Cardiac muscle cell (in vitro differentiated cells and primary cell): ENCODE measurements around the gene KLF16. TPM values are rescaled to one million over a fixed set of nuclear protein-coding genes. Genes with fewer than 3 reads are reported as not detected.

ENCODE experiments used
- DNase-seq, 2 donors: peaks; one replicate each; pipeline versions ENCODE4 v3.0.0 to v3.0.0-alpha.2; 2010 to 2017; ENCODE audit warnings: low read depth in 1 of 2, low spot score in 1 of 2
- H3K27ac ChIP-seq: fragments of 200-600 bp; sonication (generic); 2 replicates; pipeline ENCODE4 v1.5.1; 2016
- H3K27me3 ChIP-seq: fragments of 200-600 bp; sonication (generic); 2 replicates; pipeline ENCODE4 v1.6.0; 2016; ENCODE audit warnings: control low read depth
- H3K36me3 ChIP-seq: fragments of 200-600 bp; sonication (generic); 2 replicates; pipeline ENCODE4 v1.5.1; 2016; ENCODE audit warnings: control low read depth
- H3K4me1 ChIP-seq: fragments of 200-600 bp; sonication (generic); 2 replicates; pipeline ENCODE4 v1.8.1; 2017; ENCODE audit warnings: low read depth, mild to moderate bottlenecking, mixed run types
- H3K4me3 ChIP-seq: fragments of 200-600 bp; sonication (generic); 2 replicates; pipeline ENCODE4 v1.5.1; 2016; ENCODE audit warnings: mild to moderate bottlenecking
- H3K9me3 ChIP-seq: fragments of 200-600 bp; sonication (generic); 2 replicates; pipeline ENCODE4 v1.5.1; 2017; ENCODE audit warnings: low read depth, mild to moderate bottlenecking, control low read depth
- CTCF ChIP-seq: IDR thresholded peaks from 2 replicates; pipeline ENCODE4 v1.5.1; 2012; ENCODE audit warnings: low read depth, mild to moderate bottlenecking, low read length
- polyA plus RNA-seq: library from polyadenylated mRNA; unstranded; fragments of >200 nt; fragmentation: Nextera tagmentation; extraction: Ambion mirVana; gene quantifications from 2 replicates; pipeline ENCODE4 v1.2.1, GENCODE V29; 2016
- total RNA-seq: library from RNA; depleted of rRNA; stranded (reverse); fragments of >200 nt; gene quantifications from 2 replicates; pipeline ENCODE4 v1.2.3, GENCODE V29; 2016

Gene KLF16
- total and polyA plus RNA-seq, 2 experiments from 2014 or later: 9.1 to 9.3 TPM

DNA sequence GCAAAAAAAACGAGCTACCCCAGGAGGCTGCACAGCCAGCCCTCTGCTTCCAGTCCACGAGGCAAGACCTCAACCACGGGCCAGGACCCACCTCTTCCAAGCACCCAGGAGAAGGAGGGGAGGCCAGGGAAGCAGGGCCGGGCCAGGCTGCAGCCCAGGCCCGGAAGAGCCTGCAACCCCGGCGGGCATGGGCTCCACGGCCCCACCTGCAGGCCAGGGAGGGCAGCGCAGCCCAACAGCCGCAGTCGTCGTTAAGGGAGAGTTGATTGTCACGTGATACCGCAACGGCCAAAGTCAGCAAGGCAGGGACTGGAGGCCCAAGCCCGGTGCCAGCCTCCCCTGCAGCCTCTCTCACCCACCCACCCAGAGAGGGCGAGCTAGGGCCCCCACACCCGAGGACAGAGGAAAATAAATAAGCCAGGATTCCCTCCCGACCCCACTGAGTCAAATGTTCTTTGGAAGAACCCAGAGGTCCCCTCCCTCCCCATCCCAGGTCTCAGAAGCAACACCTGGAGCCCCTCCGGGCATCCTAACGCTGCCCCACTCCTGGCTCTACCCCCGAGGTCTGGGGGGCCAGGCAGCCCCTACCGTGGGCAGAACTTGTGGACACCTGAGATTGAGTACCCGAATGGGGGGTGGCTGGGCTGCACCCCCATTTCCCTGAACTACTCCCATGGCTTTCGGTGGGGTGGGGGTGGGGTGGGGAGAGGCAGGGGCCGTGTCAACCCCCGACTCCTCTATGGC is 9.9 kb downstream of the KLF16 start:
- H3K36me3 ChIP-seq: no peaks in the 10 kb centered on the region
- peak; percentile 76 to 82 for DNase-seq
- H3K27me3 ChIP-seq: no peaks in the 10 kb centered on the region
- peaks cover 38% of the 10 kb centered on the region for H3K4me1 ChIP-seq
- H3K27ac ChIP-seq: no peak overlapping the region
- H3K9me3 ChIP-seq: no peaks in the 10 kb centered on the region
- TF ChIP-seq CTCF: peak; percentile 94
- no peak overlapping the region for H3K4me3 ChIP-seq

DNA sequence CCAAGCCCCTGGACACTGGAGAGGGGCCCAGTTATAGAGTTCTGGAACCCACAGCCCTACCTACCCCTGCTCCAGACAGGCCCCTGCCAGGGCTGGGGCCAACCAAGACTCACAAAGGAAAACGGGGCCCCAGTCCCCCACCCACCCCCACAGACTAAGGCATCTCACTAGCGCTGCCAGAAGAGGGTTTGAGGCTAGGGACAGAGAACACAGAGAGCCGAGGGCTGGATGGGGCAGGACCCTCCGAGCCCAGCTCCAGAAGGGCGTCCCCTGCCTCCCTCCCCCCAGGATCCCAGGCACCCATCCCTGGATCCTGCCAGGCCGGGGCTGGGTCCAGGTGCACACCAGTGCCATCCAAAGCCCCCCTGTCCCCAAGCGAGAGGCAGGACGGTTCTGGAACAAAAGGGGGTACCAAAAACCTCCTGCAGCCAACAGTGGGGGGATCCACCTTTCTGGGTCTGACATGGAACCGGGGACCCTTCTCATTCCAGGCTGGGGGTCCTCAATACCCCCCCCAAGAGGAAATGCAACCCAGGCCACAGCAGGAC is 10.7 kb downstream of the KLF16 start:
- TF ChIP-seq CTCF: no peak
- no peaks in the 10 kb centered on the region for H3K9me3 ChIP-seq
- H3K4me1 ChIP-seq: peaks cover 37% of the 10 kb centered on the region
- no peak overlapping the region for H3K27ac ChIP-seq
- no peak for DNase-seq
- no peaks in the 10 kb centered on the region for H3K36me3 ChIP-seq
- no peaks in the 10 kb centered on the region for H3K27me3 ChIP-seq
- no peak overlapping the region for H3K4me3 ChIP-seq

- Histone ChIP-seq H3K9me3 (no peaks in the 10 kb centered on the region), H3K4me3 (no peak overlapping the region), H3K27me3 (no peaks in the 10 kb centered on the region), H3K4me1 (peaks cover 35% of the 10 kb centered on the region), H3K36me3 (no peaks in the 10 kb centered on the region), H3K27ac (no peak overlapping the region)
- no peak for TF ChIP-seq CTCF
- no peak for DNase-seq
Measured at GRCh38 chr19:1851654-1852580, 11.5 kb downstream of the KLF16 start.

DNA sequence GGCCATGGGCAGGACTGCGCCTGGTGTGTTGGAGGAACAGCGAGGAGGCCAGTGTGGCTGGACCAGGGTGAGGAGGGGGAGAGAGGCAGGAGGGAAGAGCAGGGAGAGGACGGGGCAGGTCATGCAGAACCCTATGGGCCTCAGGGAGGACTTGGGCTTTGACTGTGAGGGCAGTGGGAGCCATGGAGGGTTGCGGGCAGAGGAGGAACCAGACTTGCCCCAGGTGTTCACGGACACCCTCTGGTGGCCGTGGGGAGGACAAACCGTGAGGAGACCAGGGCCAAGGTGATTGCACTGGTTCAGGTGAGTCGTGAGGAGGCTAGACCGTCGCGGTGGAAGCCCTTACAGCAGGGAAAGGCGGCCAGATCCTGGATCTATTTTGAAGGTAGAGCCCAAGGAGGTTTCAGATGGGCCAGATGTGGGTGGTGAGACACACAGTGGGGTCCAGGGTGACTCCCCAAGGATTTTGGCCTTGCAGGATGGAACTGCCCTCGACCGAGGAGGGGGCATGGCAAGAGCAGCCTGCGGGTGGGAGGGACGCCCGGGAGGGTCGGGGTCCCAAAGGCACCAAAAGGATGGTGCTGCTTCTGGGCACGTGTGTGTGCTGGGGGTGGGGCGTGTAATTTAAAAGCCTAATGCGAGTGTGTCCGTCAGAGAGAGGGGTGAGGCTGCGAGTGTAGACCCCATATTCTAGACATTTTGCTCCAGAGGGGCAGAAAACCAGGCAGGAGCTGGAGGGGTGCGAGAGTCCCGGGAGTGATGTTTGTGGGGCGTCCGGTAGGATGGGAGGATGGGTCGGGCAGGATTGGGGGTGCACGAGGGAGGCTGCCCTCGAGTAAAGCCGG is 12.3 kb downstream of the KLF16 start:
- DNase-seq: no peak
- H3K4me1 ChIP-seq: peaks cover 32% of the 10 kb centered on the region
- no peak overlapping the region for H3K27ac ChIP-seq
- TF ChIP-seq CTCF: no peak
- H3K4me3 ChIP-seq: no peak overlapping the region
- no peaks in the 10 kb centered on the region for H3K27me3 ChIP-seq
- H3K9me3 ChIP-seq: no peaks in the 10 kb centered on the region
- no peaks in the 10 kb centered on the region for H3K36me3 ChIP-seq

DNA sequence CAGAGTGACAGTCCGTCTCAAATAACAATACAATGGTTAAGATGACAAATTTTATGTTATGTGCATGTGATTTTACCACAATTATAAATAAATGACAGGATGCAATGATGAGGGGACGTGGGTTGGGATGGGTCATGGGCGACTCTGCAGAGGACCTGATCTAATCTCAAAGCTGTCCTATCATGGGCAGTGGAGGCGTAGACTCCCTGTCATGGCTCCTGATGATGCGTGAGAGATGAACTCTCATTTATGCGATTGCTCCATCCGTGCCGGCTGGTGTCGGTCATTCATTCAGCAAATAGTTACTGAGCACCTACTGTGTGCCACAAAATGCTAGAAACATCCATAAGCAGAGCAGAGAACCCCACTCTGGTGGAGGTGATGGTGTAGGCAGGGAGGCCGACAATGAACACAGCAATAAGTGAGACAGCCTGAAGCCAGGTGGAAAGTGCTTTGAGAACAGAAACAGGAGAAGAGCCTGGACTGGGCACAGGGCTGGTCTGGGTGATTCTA is 13.4 kb downstream of the KLF16 start:
- peaks cover 26% of the 10 kb centered on the region for H3K4me1 ChIP-seq
- DNase-seq: no peak
- no peaks in the 10 kb centered on the region for H3K36me3 ChIP-seq
- no peak overlapping the region for H3K27ac ChIP-seq
- H3K27me3 ChIP-seq: no peaks in the 10 kb centered on the region
- TF ChIP-seq CTCF: no peak
- H3K9me3 ChIP-seq: no peaks in the 10 kb centered on the region
- no peak overlapping the region for H3K4me3 ChIP-seq
